GM10266 (cell line): Measurements from ENCODE around the gene ADAM11.
A peak's percentile ranks its signal among the peaks of the same experiment; 100 is the strongest.

Experiments
- DNase-seq: peaks from one replicate; pipeline ENCODE4 v3.0.0; 2012; ENCODE audit errors: extremely low spot score
- CTCF ChIP-seq: IDR thresholded peaks from 2 replicates; pipeline ENCODE4 v1.5.1; 2012; ENCODE audit warnings: mild to moderate bottlenecking, low read depth; ENCODE audit not compliant: control insufficient read depth, insufficient read depth; ENCODE audit errors: missing control alignments

Gene ADAM11

GRCh38 chr17:44766409-44767038 is 7.7 kb downstream of the ADAM11 start:
- no peak for TF ChIP-seq CTCF
- no peak for DNase-seq

- no peak for TF ChIP-seq CTCF
- DNase-seq: peak; percentile 43
These were observed 8.7 kb downstream of the ADAM11 start for GRCh38 chr17:44767493-44767892.

GRCh38 chr17:44768505-44769142 is 9.8 kb downstream of the ADAM11 start:
- no peak for DNase-seq

DNA sequence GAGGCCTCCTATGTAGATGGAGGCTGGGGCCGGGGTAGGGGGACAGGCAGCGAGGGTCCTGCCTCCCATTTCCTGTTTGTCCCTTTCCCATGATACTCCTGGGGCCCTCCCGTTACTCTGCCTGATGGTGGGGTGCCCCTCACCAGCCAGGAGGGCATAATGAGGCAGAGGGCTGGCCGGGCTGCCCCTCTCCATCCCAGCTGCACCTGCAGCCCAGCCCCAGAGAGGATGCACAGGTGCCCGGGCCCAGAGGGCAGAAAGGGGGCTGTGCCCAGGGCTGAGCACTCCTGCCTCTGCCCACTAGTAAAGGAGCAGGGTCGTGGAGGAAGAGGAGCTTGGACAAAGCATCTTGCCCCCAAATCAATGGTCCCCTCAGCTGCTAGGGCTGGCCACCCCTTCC is 10.4 kb downstream of the ADAM11 start:
- no peak for DNase-seq
- TF ChIP-seq CTCF: no peak

More at GRCh38 chr17:44768505-44769142, 9.8 kb downstream of the ADAM11 start:
- no peak for TF ChIP-seq CTCF

GRCh38 chr17:44769647-44770084 is 10.9 kb downstream of the ADAM11 start:
- TF ChIP-seq CTCF: no peak
- DNase-seq: no peak

DNA sequence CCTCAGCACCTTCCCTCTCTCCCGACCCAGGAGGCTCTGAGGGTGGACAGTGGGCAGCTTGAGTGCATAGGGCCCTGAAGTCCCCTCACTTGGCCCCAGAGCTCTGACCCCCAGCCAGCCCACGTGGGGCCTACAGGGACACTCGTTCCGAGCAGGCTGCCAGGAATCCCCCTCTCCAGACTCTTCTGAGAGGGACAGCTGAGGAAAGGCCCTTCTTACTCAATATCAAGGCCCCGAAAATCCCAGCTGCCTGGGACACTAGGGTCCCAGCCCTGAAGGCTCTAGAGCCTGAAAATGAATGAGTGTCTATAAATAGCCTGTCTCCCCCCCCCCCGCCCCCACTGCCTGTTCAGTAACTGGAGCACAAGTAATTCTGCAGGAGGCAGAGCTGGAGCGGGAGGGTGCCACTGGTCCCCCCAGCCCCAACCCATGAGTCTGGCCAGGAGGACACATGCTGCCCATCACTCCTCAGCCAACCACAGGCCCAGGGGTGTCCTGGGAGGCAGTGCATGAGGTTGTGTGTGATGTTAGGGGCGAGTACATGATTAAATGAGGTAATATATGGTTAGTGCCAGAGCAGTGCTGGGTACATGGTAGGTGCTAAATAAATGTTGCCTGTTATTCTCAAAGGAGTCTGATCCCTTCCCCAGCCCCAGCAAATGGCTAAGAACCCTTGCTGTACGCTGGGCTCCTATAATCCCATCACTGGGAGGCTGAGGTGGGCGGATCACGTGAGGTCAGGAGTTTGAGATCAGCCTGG is 11.6 kb downstream of the ADAM11 start:
- TF ChIP-seq CTCF: no peak
- no peak for DNase-seq
